ENCODE results near the gene CACNB4.

Gene CACNB4

GRCh38 chr2:151857650-151858049 is 241.2 kb downstream of the CACNB4 start:
- no peak overlapping the region for H3K4me3 ChIP-seq (ENCODE audit: low read depth, low read length)
- no peak for TF ChIP-seq CTCF (IDR thresholded peaks at IDR 0.05; ENCODE audit: borderline replicate concordance, insufficient read depth, low read depth, low read length)

GRCh38 chr2:151855111-151855510 is 243.7 kb downstream of the CACNB4 start:
- no peak for TF ChIP-seq CTCF (IDR thresholded peaks at IDR 0.05; ENCODE audit: borderline replicate concordance, insufficient read depth, low read depth, low read length)

GRCh38 chr2:151853070-151853758 is 245.6 kb downstream of the CACNB4 start:
- H3K4me3 ChIP-seq (ENCODE audit: low read depth, low read length) = no peak overlapping the region
- TF ChIP-seq CTCF (IDR thresholded peaks at IDR 0.05; ENCODE audit: borderline replicate concordance, insufficient read depth, low read depth, low read length) = no peak

More at GRCh38 chr2:151855111-151855510, 243.7 kb downstream of the CACNB4 start:
- no peak overlapping the region for H3K4me3 ChIP-seq (ENCODE audit: low read depth, low read length)

- no peak for TF ChIP-seq CTCF (IDR thresholded peaks at IDR 0.05; ENCODE audit: borderline replicate concordance, insufficient read depth, low read depth, low read length)
- no peak overlapping the region for H3K4me3 ChIP-seq (ENCODE audit: low read depth, low read length)
These were observed 246.4 kb downstream of the CACNB4 start for GRCh38 chr2:151852260-151853069.

GRCh38 chr2:151851761-151852160 is 247.1 kb downstream of the CACNB4 start:
- no peak overlapping the region for H3K4me3 ChIP-seq (ENCODE audit: low read depth, low read length)
- no peak for TF ChIP-seq CTCF (IDR thresholded peaks at IDR 0.05; ENCODE audit: borderline replicate concordance, insufficient read depth, low read depth, low read length)

- no peak overlapping the region for H3K4me3 ChIP-seq (ENCODE audit: low read depth, low read length)
- TF ChIP-seq CTCF (IDR thresholded peaks at IDR 0.05; ENCODE audit: borderline replicate concordance, insufficient read depth, low read depth, low read length) = no peak
These were observed 249.3 kb downstream of the CACNB4 start for GRCh38 chr2:151849413-151850010.
